A673 (cell line): ENCODE data around the gene ST3GAL4.

Experiments used
- EZH2 ChIP-seq: fragments of 200-600 bp; sonication (generic); IDR thresholded peaks from 2 replicates; pipeline ENCODE4 v1.6.1; 2017; ENCODE audit warnings: borderline replicate concordance, low read depth, mild to moderate bottlenecking, mixed read lengths, antibody characterized with exemption, low read length; ENCODE audit not compliant: poor library complexity, severe bottlenecking
- TF ChIP-seq, protein P1 (sequence below): fragments of 300-800, 200-600 bp; sonication (generic); conservative IDR thresholded peaks from 2 replicates; pipeline ENCODE4 v1.5.1; 2017; ENCODE audit warnings: low read depth, mild to moderate bottlenecking, antibody characterized with exemption, low read length, moderate library complexity, mixed read lengths

DNA sequence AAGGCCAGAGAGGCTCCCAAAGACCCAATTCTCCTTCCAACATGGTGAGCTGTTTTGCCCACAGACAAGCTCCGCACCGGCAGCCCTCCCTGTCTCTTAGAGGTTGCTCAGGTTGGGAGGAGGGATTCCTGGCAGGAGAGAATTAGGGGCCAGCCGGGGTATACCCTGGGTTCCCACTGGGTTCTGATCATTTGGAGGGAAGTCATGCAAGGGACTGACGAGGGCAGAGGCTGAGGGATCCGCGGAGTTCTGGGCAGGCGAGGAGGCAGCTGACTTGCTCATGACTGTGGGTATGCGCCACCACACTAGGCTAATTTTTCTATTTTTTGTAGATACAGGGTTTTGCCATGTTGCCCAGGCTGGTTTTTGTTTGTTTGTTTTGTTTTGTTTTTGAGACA, 4.6 kb downstream of the ST3GAL4 start:
- TF ChIP-seq, protein P1, sequence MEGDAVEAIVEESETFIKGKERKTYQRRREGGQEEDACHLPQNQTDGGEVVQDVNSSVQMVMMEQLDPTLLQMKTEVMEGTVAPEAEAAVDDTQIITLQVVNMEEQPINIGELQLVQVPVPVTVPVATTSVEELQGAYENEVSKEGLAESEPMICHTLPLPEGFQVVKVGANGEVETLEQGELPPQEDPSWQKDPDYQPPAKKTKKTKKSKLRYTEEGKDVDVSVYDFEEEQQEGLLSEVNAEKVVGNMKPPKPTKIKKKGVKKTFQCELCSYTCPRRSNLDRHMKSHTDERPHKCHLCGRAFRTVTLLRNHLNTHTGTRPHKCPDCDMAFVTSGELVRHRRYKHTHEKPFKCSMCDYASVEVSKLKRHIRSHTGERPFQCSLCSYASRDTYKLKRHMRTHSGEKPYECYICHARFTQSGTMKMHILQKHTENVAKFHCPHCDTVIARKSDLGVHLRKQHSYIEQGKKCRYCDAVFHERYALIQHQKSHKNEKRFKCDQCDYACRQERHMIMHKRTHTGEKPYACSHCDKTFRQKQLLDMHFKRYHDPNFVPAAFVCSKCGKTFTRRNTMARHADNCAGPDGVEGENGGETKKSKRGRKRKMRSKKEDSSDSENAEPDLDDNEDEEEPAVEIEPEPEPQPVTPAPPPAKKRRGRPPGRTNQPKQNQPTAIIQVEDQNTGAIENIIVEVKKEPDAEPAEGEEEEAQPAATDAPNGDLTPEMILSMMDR = no peak
- no peak for TF ChIP-seq EZH2
